ENCODE measurements around the gene NACC1.

DNA sequence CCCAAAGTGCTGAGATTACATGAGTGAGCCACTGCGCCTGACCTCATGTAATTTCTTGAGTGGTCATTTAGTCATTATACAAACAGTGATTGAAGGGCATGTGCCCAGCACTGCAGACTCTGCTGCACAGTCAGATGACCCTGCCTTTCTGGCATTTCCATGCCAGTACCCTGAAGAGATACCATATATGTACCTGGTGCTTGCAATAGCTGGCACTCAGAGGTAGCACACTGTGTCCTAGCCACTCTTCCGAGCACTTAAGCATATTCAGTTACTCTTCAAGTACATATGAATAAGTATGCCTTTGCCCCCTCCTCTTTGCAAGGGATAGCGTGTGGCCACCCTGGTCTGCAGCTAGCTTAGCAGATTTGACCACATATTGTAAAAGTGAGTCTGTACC lies 16.6 kb downstream of the NACC1 start:
- TF ChIP-seq, protein P1, sequence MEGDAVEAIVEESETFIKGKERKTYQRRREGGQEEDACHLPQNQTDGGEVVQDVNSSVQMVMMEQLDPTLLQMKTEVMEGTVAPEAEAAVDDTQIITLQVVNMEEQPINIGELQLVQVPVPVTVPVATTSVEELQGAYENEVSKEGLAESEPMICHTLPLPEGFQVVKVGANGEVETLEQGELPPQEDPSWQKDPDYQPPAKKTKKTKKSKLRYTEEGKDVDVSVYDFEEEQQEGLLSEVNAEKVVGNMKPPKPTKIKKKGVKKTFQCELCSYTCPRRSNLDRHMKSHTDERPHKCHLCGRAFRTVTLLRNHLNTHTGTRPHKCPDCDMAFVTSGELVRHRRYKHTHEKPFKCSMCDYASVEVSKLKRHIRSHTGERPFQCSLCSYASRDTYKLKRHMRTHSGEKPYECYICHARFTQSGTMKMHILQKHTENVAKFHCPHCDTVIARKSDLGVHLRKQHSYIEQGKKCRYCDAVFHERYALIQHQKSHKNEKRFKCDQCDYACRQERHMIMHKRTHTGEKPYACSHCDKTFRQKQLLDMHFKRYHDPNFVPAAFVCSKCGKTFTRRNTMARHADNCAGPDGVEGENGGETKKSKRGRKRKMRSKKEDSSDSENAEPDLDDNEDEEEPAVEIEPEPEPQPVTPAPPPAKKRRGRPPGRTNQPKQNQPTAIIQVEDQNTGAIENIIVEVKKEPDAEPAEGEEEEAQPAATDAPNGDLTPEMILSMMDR (IDR thresholded peaks at IDR 0.05), result no peak
- TF ChIP-seq POLR2A (IDR thresholded peaks at IDR 0.05), result no peak

Measured in heart left ventricle (tissue), 13 donors.